ENCODE measurements around the gene OPALIN.

DNA sequence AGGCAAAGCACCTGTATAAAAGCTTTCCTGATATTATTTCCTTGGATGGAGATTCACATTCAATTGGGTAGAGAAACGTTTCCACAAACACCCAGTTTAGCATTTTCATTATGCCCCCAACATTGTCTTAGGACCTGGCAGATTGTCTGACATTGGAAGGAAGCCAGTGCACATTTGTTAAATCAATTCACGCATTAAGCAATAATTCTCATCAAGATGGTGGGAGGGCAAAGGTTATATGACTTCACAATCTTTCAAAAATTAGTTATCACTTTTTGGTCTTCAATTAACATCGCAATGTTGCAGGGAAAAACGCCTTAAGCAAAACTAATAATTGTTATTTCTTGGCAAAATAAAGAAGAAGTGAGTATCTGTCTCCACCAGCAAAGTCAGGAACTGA lies 16.4 kb downstream of the OPALIN start:
- no peak for TF ChIP-seq POLR2A (IDR thresholded peaks at IDR 0.05)
- no peak for TF ChIP-seq POLR2AphosphoS5 (IDR thresholded peaks at IDR 0.05)
